HepG2 (cell line): ENCODE results near the gene METRNL. TPM values are rescaled to one million over a fixed set of nuclear protein-coding genes. Genes with fewer than 3 reads are reported as not detected.
"Not testable (repeated sequence)": the region's sequence is repeated elsewhere in the genome, so short reads cannot be mapped to it uniquely, and the experiment has no call there.

ENCODE experiments used
- ATAC-seq: fragments of 200-7000 bp; cut with Tn5 transposase; 3 replicates; pipeline ENCODE4 v1.9.1; 2020; ENCODE audit warnings: mild to moderate bottlenecking, moderate library complexity
- BruUV-seq: library from RNA; stranded (reverse); fragments of 400-500 nt; replicated peaks from 2 replicates; lab custom pipeline; 2021; lab: Mats Ljungman, UMichigan
- CTCF ChIA-PET: fragments of 300-600 bp; formaldehyde crosslinking; extraction: SDS; loops from one replicate; lab custom pipeline; 2021; ENCODE audit warnings: low total read pairs, inconsistent platforms, low intra/inter-chr PET ratio; lab: Yijun Ruan, JAX
- POLR2A ChIA-PET: fragments of 350-600 bp; sonication (Branson Sonifier 250); formaldehyde crosslinking; loops from one replicate; lab custom pipeline; 2020; ENCODE audit warnings: antibody characterized with exemption, inconsistent platforms; lab: Yijun Ruan, JAX
- DNase-seq: peaks from one replicate; pipeline ENCODE4 v3.0.0-alpha.2; 2015; ENCODE audit warnings: low spot score
- FAIRE-seq: peaks from 3 replicates; lab custom pipeline; 2011; peaks lifted over from hg19 to GRCh38; lab: Jason Lieb, UNC
- H2AFZ ChIP-seq: one replicate; pipeline ENCODE4 v1.6.1; 2011; ENCODE audit warnings: low read length, inconsistent platforms
- H3K27ac ChIP-seq: fragments of 300-600 bp; 3 replicates; pipeline ENCODE4 v1.8.0; 2011; ENCODE audit warnings: mixed run types, mild to moderate bottlenecking, mixed read lengths, low read length, inconsistent platforms; ENCODE audit not compliant: insufficient read depth; ENCODE audit errors: extremely low read length
- H3K27me3 ChIP-seq, 2 experiments: fragments of 200-600 bp in 1 of 2; 2 replicates in 1 of 2; 3 replicates in 1 of 2; pipeline versions ENCODE4 v1.6.0 to v1.8.0; 2011; ENCODE audit warnings: low read length in 2 of 2, mild to moderate bottlenecking in 2 of 2, moderate library complexity in 2 of 2, inconsistent platforms in 1 of 2; ENCODE audit not compliant: insufficient read depth in 2 of 2, control insufficient read depth in 1 of 2
- H3K36me3 ChIP-seq, 2 experiments: fragments of 200-600 bp in 1 of 2; replicated peaks in 1 of 2; 2 replicates in 1 of 2; 3 replicates in 1 of 2; pipeline versions ENCODE4 v1.5.1 to v1.8.0; 2011; ENCODE audit warnings: low read length in 2 of 2, inconsistent platforms in 1 of 2; ENCODE audit not compliant: insufficient read depth in 2 of 2, control insufficient read depth in 1 of 2
- H3K4me1 ChIP-seq: 2 replicates; pipeline ENCODE4 v1.5.1; 2012; ENCODE audit warnings: low read length, inconsistent platforms; ENCODE audit not compliant: insufficient read depth
- H3K4me2 ChIP-seq: 2 replicates; pipeline ENCODE4 v1.6.0; 2011; ENCODE audit warnings: low read depth, low read length, inconsistent platforms
- H3K4me3 ChIP-seq, 3 experiments: fragments of 200-600 bp in 1 of 3; sonication (generic), shearing (Covaris generic) in 1 of 3; replicated peaks in 1 of 3; 2 replicates each; pipeline ENCODE4 v1.5.1; 2011 to 2016; ENCODE audit warnings: low read length in 3 of 3, inconsistent platforms in 2 of 3, low read depth in 2 of 3, mild to moderate bottlenecking in 2 of 3, control low read depth in 1 of 3, mixed read lengths in 1 of 3; ENCODE audit not compliant: insufficient read depth in 1 of 3
- H3K79me2 ChIP-seq: one replicate; pipeline ENCODE4 v1.6.1; 2011; ENCODE audit warnings: low read length, inconsistent platforms; ENCODE audit not compliant: insufficient read depth
- H3K9ac ChIP-seq: 2 replicates; pipeline ENCODE4 v1.6.0; 2011; ENCODE audit warnings: mild to moderate bottlenecking, low read depth, low read length, inconsistent platforms; ENCODE audit not compliant: insufficient read depth
- H3K9me3 ChIP-seq: 2 replicates; pipeline ENCODE4 v1.5.1; 2012; ENCODE audit warnings: mild to moderate bottlenecking, low read length
- H4K20me1 ChIP-seq: 2 replicates; pipeline ENCODE4 v1.6.0; 2011; ENCODE audit warnings: inconsistent platforms, mild to moderate bottlenecking, low read length, moderate library complexity; ENCODE audit not compliant: insufficient read depth
- THAP11 ChIP-seq: IDR thresholded peaks from 2 replicates; pipeline ENCODE4 v1.6.1; 2016; ENCODE audit warnings: missing biosample characterization, missing genetic modification reagents
- ZNF788 ChIP-seq: sonication (generic); formaldehyde crosslinking; IDR thresholded peaks from 2 replicates; pipeline ENCODE4 v1.5.0; 2020; ENCODE audit warnings: mild to moderate bottlenecking, missing genetic modification reagents, borderline replicate concordance
- ZNF841 ChIP-seq: sonication (generic); formaldehyde crosslinking; IDR thresholded peaks from 2 replicates; pipeline ENCODE4 v1.8.1; 2023; ENCODE audit warnings: missing genetic modification reagents, borderline replicate concordance
- WGBS: methylation state at CpG from one replicate; pipeline ENCODE4 v1.1.6; 2017; ENCODE audit warnings: low lambda C conversion rate; 5-methylcytosine and 5-hydroxymethylcytosine counted together
- in situ Hi-C: cut with HindIII; loops from 2 replicates; pipeline ENCODE4 v1.10.0; 2017; ENCODE audit warnings: low pct_unique_long_range_greater_than_20kb; ENCODE audit not compliant: extremely low pct_ligation_motif_present
- intact Hi-C: fragments of 100-400 bp; cut with micrococcal nuclease; formaldehyde crosslinking; loops from one replicate; pipeline ENCODE4 v1.10.0; 2022; ENCODE audit not compliant: unreplicated experiment
- polyA plus RNA-seq, 8 experiments: library from polyadenylated mRNA; depleted of rRNA in 3 of 8; stranded (reverse) in 7 of 8; unstranded in 1 of 8; fragments of >200 nt; fragmentation: Illumina TruSeq in 4 of 8; extraction: Trizol in 4 of 8; gene quantifications; 2 replicates each; pipeline versions ENCODE4 v1.2.1 to v1.2.3, GENCODE V29; 2011 to 2016; ENCODE audit warnings: low read depth in 4 of 8, missing spikeins in 1 of 8, mixed read lengths in 1 of 8; ENCODE audit not compliant: insufficient read depth in 1 of 8
- total RNA-seq, 5 experiments: library from RNA; depleted of rRNA; stranded (reverse); fragments of >200 nt; fragmentation: Illumina TruSeq; extraction: Trizol; gene quantifications; 2 replicates each; pipeline ENCODE4 v1.2.3, GENCODE V29; 2016; ENCODE audit warnings: low read depth in 1 of 5
- TF ChIP-seq, protein P1 (sequence below): sonication (generic); formaldehyde crosslinking; IDR thresholded peaks from 2 replicates; pipeline ENCODE4 v1.4.0; 2020; ENCODE audit warnings: missing genetic modification reagents

METRNL gene
- total and polyA plus RNA-seq, 2 of the 13 experiments (the other 11 are each of a cell fraction or from before 2014, with no cell fraction given) = 0.66 to 0.84 TPM

DNA sequence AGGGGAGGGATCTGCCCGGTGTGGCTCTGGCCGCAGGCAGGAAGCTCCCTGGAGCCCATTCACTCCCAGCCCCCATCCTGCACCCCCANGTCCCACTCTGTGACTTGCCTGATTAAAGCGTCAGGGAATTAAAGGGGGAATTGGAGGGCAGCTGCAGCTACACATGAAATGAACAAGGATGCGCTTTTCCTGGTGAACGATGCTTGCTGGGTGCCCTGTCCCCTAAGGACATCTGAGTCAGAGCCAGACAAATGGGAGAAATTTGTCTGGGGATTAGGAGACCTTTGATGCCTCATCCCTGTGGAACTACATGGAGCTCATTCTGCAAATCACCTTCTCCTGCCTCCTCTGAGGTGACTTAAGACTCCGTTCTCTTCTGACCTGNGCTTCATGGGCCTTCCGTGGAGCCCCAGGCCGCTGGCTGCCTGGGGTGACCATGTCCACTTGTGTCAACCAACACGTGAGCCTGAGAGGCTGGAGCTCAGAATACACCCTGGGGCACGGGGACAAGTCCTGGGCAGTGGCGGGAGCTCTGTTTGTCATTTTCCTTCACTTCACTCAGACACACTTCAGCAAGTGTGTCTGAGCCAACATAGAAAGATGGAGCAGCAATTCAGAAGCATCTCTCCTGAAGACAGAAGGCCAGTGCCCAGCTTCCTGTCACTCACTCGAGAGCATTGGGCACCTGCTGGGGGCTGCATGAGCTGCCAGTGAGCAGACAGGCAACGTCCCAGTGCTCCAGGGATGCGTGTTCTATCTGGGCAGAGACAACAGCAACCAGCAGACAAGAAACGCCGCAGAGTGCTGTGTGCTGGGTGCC is 54.1 kb downstream of the METRNL start:
- H3K4me2 ChIP-seq = no peak overlapping the region
- in situ Hi-C loops = no loop called here
- no peaks in the 10 kb centered on the region for H3K36me3 ChIP-seq
- H3K9me3 ChIP-seq = no peaks in the 10 kb centered on the region
- peaks cover 12% of the 10 kb centered on the region for H3K4me1 ChIP-seq
- no peaks in the 10 kb centered on the region; the same call in 1 of the 2 replicates for H4K20me1 ChIP-seq
- ChIA-PET CTCF (no interaction called here), POLR2A (no interaction called here)
- TF ChIP-seq THAP11 (CRISPR knock-in tag) (no peak), ZNF788 (no peak), ZNF841 (no peak)
- TF ChIP-seq, protein P1, sequence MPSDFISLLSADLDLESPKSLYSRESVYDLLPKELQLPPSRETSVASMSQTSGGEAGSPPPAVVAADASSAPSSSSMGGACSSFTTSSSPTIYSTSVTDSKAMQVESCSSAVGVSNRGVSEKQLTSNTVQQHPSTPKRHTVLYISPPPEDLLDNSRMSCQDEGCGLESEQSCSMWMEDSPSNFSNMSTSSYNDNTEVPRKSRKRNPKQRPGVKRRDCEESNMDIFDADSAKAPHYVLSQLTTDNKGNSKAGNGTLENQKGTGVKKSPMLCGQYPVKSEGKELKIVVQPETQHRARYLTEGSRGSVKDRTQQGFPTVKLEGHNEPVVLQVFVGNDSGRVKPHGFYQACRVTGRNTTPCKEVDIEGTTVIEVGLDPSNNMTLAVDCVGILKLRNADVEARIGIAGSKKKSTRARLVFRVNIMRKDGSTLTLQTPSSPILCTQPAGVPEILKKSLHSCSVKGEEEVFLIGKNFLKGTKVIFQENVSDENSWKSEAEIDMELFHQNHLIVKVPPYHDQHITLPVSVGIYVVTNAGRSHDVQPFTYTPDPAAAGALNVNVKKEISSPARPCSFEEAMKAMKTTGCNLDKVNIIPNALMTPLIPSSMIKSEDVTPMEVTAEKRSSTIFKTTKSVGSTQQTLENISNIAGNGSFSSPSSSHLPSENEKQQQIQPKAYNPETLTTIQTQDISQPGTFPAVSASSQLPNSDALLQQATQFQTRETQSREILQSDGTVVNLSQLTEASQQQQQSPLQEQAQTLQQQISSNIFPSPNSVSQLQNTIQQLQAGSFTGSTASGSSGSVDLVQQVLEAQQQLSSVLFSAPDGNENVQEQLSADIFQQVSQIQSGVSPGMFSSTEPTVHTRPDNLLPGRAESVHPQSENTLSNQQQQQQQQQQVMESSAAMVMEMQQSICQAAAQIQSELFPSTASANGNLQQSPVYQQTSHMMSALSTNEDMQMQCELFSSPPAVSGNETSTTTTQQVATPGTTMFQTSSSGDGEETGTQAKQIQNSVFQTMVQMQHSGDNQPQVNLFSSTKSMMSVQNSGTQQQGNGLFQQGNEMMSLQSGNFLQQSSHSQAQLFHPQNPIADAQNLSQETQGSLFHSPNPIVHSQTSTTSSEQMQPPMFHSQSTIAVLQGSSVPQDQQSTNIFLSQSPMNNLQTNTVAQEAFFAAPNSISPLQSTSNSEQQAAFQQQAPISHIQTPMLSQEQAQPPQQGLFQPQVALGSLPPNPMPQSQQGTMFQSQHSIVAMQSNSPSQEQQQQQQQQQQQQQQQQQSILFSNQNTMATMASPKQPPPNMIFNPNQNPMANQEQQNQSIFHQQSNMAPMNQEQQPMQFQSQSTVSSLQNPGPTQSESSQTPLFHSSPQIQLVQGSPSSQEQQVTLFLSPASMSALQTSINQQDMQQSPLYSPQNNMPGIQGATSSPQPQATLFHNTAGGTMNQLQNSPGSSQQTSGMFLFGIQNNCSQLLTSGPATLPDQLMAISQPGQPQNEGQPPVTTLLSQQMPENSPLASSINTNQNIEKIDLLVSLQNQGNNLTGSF (CRISPR knock-in tag) = no peak
- no peak overlapping the region for H3K9ac ChIP-seq
- DNase-seq (no peak), FAIRE-seq (no peak), ATAC-seq (no peak)
- H2AFZ ChIP-seq = no peak overlapping the region
- no peak overlapping the region for H3K27ac ChIP-seq
- WGBS = 35% methylated on average over 16 of the region's 16 CpGs
- no peak overlapping the region for H3K4me3 ChIP-seq
- intact Hi-C loops = no loop called here
- no peaks in the 10 kb centered on the region for H3K79me2 ChIP-seq
- H3K27me3 ChIP-seq = peaks cover 19 to 66% of the 10 kb centered on the region in 2 experiments
- BruUV-seq = no TSS peak

DNA sequence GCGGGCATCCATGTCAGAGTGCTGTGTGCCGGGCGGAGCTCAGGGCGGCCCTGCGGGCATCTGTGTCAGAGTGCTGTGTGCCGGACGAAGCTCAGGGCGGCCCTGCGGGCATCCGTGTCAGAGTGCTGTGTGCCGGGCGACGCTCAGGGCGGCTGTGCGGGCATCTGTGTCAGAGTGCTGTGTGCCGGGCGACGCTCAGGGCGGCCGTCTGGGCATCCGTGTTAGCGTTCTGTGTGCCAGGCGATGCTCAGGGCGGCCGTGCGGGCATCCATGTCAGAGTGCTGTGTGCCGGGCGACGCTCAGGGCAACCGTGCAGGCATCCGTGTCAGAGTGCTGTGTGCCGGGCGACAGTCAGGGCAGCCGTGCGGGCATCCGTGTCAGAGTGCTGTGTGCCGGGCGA is 55.0 kb downstream of the METRNL start:
- intact Hi-C loops, DNase-seq, H4K20me1 ChIP-seq, H3K79me2 ChIP-seq, H3K4me2 ChIP-seq, CTCF ChIA-PET, H3K36me3 ChIP-seq, H3K9ac ChIP-seq, H2AFZ ChIP-seq, FAIRE-seq, in situ Hi-C loops, ATAC-seq, H3K4me1 ChIP-seq, H3K27ac ChIP-seq, BruUV-seq, H3K9me3 ChIP-seq, POLR2A ChIA-PET, H3K4me3 ChIP-seq: not testable (repeated sequence)
- WGBS = no CpG with 5 or more reads among the region's 38 CpGs
- H3K27me3 ChIP-seq = peaks cover 19 to 62% of the 10 kb centered on the region in 2 experiments
